Ecto neural progenitor cell (in vitro differentiated cells): Measurements from ENCODE around the gene KRT73.
"Not testable (repeated sequence)": the region's sequence is repeated elsewhere in the genome, so short reads cannot be mapped to it uniquely, and the experiment has no call there.

ENCODE experiments used
- DNase-seq: peaks from one replicate; pipeline ENCODE4 v3.0.0-alpha.2; 2018; ENCODE audit warnings: low spot score

KRT73 gene

GRCh38 chr12:52600475-52600874 lies 17.9 kb downstream of the KRT73 start:
- peak; percentile 23 for DNase-seq

- no peak for DNase-seq
Measured at GRCh38 chr12:52600071-52600470, 18.3 kb downstream of the KRT73 start.

- DNase-seq, result no peak
Measured at GRCh38 chr12:52598966-52599365, 19.4 kb downstream of the KRT73 start.

- not testable (repeated sequence) for DNase-seq
Measured at GRCh38 chr12:52594237-52594636, 24.1 kb downstream of the KRT73 start.

- no peak for DNase-seq
Measured at GRCh38 chr12:52591521-52591920, 26.8 kb downstream of the KRT73 start.

GRCh38 chr12:52590021-52590420 lies 28.3 kb downstream of the KRT73 start:
- no peak for DNase-seq

- DNase-seq, result no peak
Measured at GRCh38 chr12:52587563-52587962, 30.8 kb downstream of the KRT73 start.

- DNase-seq, result no peak
Measured at GRCh38 chr12:52585946-52586345, 32.4 kb downstream of the KRT73 start.

- DNase-seq, result no peak
Measured at GRCh38 chr12:52585066-52585465, 33.3 kb downstream of the KRT73 start.

GRCh38 chr12:52584156-52584682 lies 34.1 kb downstream of the KRT73 start:
- no peak for DNase-seq

GRCh38 chr12:52582971-52583456 lies 35.3 kb downstream of the KRT73 start:
- DNase-seq, result peak; percentile 88

GRCh38 chr12:52582486-52582885 lies 35.9 kb downstream of the KRT73 start:
- no peak for DNase-seq

- no peak for DNase-seq
Measured at GRCh38 chr12:52581481-52581880, 36.9 kb downstream of the KRT73 start.

GRCh38 chr12:52581066-52581465 lies 37.3 kb downstream of the KRT73 start:
- DNase-seq, result no peak

GRCh38 chr12:52580496-52580895 lies 37.9 kb downstream of the KRT73 start:
- DNase-seq, result no peak

- no peak for DNase-seq
Measured at GRCh38 chr12:52579468-52580465, 38.6 kb downstream of the KRT73 start.

- no peak for DNase-seq
Measured at GRCh38 chr12:52578469-52578868, 39.9 kb downstream of the KRT73 start.

- DNase-seq, result no peak
Measured at GRCh38 chr12:52577316-52577715, 41.0 kb downstream of the KRT73 start.

- no peak for DNase-seq
Measured at GRCh38 chr12:52575948-52576347, 42.4 kb downstream of the KRT73 start.

GRCh38 chr12:52575256-52575655 lies 43.1 kb downstream of the KRT73 start:
- DNase-seq, result no peak

- no peak for DNase-seq
Measured at GRCh38 chr12:52573743-52574142, 44.6 kb downstream of the KRT73 start, which contains the start of gene KRT74. TSS of gene KRT74 (minus strand) at chr12:52573843. CDS start at chr12:52573777, 66 bp downstream.

GRCh38 chr12:52573306-52573705 lies 45.1 kb downstream of the KRT73 start:
- no peak for DNase-seq

- no peak for DNase-seq
Measured at GRCh38 chr12:52570511-52570910, 47.8 kb downstream of the KRT73 start.
